RWPE1 (cell line): Measurements from ENCODE around the gene LCAT.
A peak's percentile ranks its signal among the peaks of the same experiment; 100 is the strongest.

ENCODE experiments used
- CTCF ChIA-PET: fragments of 350-600 bp; sonication (Branson Sonifier 250); formaldehyde crosslinking; extraction: SDS; loops from one replicate; lab custom pipeline; 2021; lab: Yijun Ruan, JAX
- POLR2A ChIA-PET: fragments of 400-600 bp; formaldehyde crosslinking; extraction: SDS; loops from one replicate; lab custom pipeline; 2020; ENCODE audit warnings: antibody characterized with exemption; ENCODE audit not compliant: low non-redundant PET; lab: Yijun Ruan, JAX
- DNase-seq: peaks from one replicate; pipeline ENCODE4 v3.0.0; 2012; ENCODE audit warnings: low spot score
- H3K27ac ChIP-seq: fragments of 450-650 bp; 2 replicates; pipeline ENCODE4 v1.5.1; 2017
- TF ChIP-seq, protein P1 (sequence below): fragments of 450-650 bp; conservative IDR thresholded peaks from 2 replicates; pipeline ENCODE4 v1.5.1; 2017; ENCODE audit warnings: low read depth, mild to moderate bottlenecking

The LCAT gene

DNA sequence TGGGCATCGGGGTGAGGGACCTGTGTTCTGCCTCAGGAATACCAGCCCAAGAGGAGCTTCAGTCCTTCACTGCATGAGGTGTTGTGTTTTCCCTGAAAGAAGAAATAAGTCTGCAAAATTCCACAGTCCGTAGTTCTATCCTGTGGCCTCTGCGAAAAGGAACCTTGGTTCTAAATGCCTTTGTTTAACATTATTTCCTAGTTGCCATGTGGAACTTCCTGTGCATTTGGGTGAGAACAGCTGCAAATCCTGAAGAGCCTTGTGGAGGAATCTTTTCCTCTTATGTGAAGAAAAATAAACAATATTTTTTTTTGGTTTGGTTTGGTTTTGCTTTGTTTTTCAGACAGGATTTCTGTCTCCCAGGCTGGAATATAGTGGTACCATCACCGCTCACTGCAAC, 41.1 kb downstream of the LCAT start:
- H3K27ac ChIP-seq: no peak overlapping the region
- DNase-seq: no peak
- ChIA-PET POLR2A (no interaction called here), CTCF (interaction anchor here (0.6 kb wide), 1 partner anchor 29 kb away, joined by 3 read pairs; no protein-coding TSS in a partner anchor)
- TF ChIP-seq, protein P1, sequence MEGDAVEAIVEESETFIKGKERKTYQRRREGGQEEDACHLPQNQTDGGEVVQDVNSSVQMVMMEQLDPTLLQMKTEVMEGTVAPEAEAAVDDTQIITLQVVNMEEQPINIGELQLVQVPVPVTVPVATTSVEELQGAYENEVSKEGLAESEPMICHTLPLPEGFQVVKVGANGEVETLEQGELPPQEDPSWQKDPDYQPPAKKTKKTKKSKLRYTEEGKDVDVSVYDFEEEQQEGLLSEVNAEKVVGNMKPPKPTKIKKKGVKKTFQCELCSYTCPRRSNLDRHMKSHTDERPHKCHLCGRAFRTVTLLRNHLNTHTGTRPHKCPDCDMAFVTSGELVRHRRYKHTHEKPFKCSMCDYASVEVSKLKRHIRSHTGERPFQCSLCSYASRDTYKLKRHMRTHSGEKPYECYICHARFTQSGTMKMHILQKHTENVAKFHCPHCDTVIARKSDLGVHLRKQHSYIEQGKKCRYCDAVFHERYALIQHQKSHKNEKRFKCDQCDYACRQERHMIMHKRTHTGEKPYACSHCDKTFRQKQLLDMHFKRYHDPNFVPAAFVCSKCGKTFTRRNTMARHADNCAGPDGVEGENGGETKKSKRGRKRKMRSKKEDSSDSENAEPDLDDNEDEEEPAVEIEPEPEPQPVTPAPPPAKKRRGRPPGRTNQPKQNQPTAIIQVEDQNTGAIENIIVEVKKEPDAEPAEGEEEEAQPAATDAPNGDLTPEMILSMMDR: no peak

- H3K27ac ChIP-seq: no peak overlapping the region
- no peak for DNase-seq
- ChIA-PET POLR2A (no interaction called here), CTCF (no interaction called here)
- TF ChIP-seq, protein P1: no peak
These were observed 42.2 kb downstream of the LCAT start for GRCh38 chr16:67901734-67902133.

- ChIA-PET POLR2A (no interaction called here), CTCF (interaction anchor here (1.2 kb wide), 1 partner anchor 81 kb away, joined by 3 read pairs; no protein-coding TSS in a partner anchor)
- no peak for DNase-seq
- TF ChIP-seq, protein P1: no peak
- H3K27ac ChIP-seq: peak overlapping the region; percentile 72
These were observed 46.7 kb downstream of the LCAT start for GRCh38 chr16:67897231-67897630.

- CTCF ChIA-PET: interaction anchor here (0.7 to 1.0 kb wide), 2 partner anchors 17 to 33 kb away, joined by 3 read pairs; no protein-coding TSS in a partner anchor
- H3K27ac ChIP-seq: peak overlapping the region; percentile 83
- POLR2A ChIA-PET: no interaction called here
- TF ChIP-seq, protein P1: no peak
- DNase-seq: peak; percentile 31
These were observed 50.0 kb downstream of the LCAT start for GRCh38 chr16:67893743-67894399.

DNA sequence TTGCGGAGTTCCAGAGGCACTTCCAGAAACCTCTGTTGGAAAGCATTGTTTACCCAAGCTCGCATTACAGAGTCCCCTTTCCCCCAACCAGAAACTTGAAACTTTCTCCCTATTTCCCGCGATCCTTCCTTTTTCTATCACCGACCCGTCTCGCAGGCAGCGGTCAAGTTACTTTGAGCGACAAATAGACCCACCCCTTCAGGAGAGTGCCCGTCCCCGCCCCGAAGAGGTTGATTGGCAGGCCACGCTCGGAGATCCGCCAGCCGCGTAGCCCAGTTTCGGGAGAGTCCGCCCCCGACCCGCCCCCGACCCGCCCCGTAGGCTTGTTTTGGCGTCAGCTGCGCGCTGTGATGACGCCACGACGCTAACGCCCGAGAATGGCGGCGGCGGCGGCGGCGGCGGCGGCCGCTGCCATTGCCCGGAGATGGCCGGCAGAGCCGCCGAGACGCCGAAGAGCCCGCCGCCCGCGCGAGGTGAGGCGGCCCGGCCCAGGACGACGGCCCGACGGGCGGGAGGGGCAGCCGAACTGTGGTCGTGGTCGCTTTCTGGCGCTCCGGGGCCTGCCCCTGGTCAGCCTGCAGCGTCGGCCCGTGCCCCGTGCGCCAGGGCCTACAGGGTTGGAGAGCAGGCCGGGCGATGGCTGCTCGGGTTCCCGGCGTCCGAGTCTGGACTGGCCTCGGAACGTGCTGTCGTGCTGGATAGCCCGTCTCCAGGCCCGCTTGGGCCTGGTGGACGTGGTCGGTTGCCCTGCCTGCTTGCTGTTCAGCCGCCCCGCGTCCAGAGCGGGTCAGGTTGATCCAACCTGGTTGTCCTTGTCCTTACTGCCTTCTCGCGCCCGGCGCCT, 50.8 kb downstream of the LCAT start, which contains the start of gene PSKH1:
PSKH1 (plus strand) TSS at position 356 of the 844 bp plus-strand sequence. CDS start 15,496 bp downstream, outside the sequence.
- ChIA-PET POLR2A (interaction anchor here (0.6 kb wide), 1 partner anchor 18 kb away, joined by 3 read pairs; no protein-coding TSS in a partner anchor), CTCF (no interaction called here)
- peak; percentile 100 for DNase-seq
- H3K27ac ChIP-seq: peak within 1 kb of the TSS; percentile 83
- TF ChIP-seq, protein P1: no peak

DNA sequence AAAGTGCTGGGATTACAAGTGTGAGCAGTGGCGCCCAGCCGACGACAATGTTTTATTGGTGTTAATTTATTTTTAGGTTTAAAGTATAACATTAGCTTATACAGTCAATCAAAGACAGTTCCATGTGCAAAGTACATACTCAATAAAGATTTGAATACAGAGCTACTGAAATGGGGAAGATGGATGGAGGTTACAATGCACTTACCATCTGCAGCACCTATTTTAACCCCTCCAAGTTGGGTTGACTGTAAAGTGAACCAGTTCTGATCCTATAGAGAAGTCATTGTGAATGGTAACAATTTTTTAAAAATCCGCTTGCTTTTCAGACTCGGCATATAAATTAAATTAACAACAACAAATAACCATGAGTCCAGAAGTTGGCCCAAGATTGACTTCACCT, 51.5 kb downstream of the LCAT start:
- no peak overlapping the region; the same call in 1 of the 2 replicates for H3K27ac ChIP-seq
- no peak for DNase-seq
- TF ChIP-seq, protein P1: no peak
- ChIA-PET CTCF (no interaction called here), POLR2A (no interaction called here)
